A673 (cell line): ENCODE results near the gene IFT25. TPM values are rescaled to one million over a fixed set of nuclear protein-coding genes. Genes with fewer than 3 reads are reported as not detected.

Source experiments
- BruUV-seq: library from RNA; stranded (reverse); fragments of 400-500 nt; replicated peaks from 2 replicates; lab custom pipeline; 2021; lab: Mats Ljungman, UMichigan
- CTCF ChIA-PET: fragments of 300-600 bp; sonication (Branson Sonifier 250); formaldehyde crosslinking; loops from one replicate; lab custom pipeline; 2022; ENCODE audit warnings: antibody characterized with exemption; lab: Charles Lee
- POLR2A ChIA-PET: fragments of 300-600 bp; sonication (Branson Sonifier 250); formaldehyde crosslinking; loops from one replicate; lab custom pipeline; 2022; ENCODE audit warnings: antibody characterized with exemption; ENCODE audit not compliant: low non-redundant PET; lab: Charles Lee
- DNase-seq: peaks from one replicate; pipeline ENCODE4 v3.0.0-alpha.2; 2015; ENCODE audit warnings: low spot score
- H3K27ac ChIP-seq: fragments of 200-600 bp; sonication (generic); 2 replicates; pipeline ENCODE4 v1.5.1; 2016; ENCODE audit warnings: mixed run types, low read depth, mild to moderate bottlenecking, mixed read lengths, antibody characterized with exemption, low read length; ENCODE audit not compliant: poor library complexity, severe bottlenecking
- H3K27me3 ChIP-seq: fragments of 200-600 bp; sonication (generic); replicated peaks from 2 replicates; pipeline ENCODE4 v1.6.1; 2017; ENCODE audit warnings: mixed run types, low read depth, mild to moderate bottlenecking, mixed read lengths, antibody characterized with exemption, low read length; ENCODE audit not compliant: insufficient read depth, poor library complexity
- H3K36me3 ChIP-seq: fragments of 200-600 bp; sonication (generic); 2 replicates; pipeline ENCODE4 v1.6.1; 2016; ENCODE audit warnings: mixed run types, mild to moderate bottlenecking, mixed read lengths, antibody characterized with exemption, low read length; ENCODE audit not compliant: insufficient read depth, poor library complexity, severe bottlenecking
- H3K4me1 ChIP-seq: fragments of 200-600 bp; sonication (generic); 2 replicates; pipeline ENCODE4 v1.6.1; 2017; ENCODE audit warnings: mixed run types, mild to moderate bottlenecking, mixed read lengths, antibody characterized with exemption, low read length; ENCODE audit not compliant: insufficient read depth, poor library complexity, severe bottlenecking
- H3K4me3 ChIP-seq: fragments of 200-600 bp; sonication (generic); 2 replicates; pipeline ENCODE4 v1.5.1; 2016; ENCODE audit warnings: low read depth, mixed run types, mild to moderate bottlenecking, mixed read lengths, low read length; ENCODE audit not compliant: poor library complexity, severe bottlenecking
- H3K9me3 ChIP-seq: fragments of 200-600 bp; sonication (generic); 2 replicates; pipeline ENCODE4 v1.6.1; 2016; ENCODE audit warnings: mixed run types, low read depth, mild to moderate bottlenecking, mixed read lengths, antibody characterized with exemption, low read length; ENCODE audit not compliant: poor library complexity, severe bottlenecking
- CTCF ChIP-seq: fragments of 300-800, 200-600 bp; sonication (generic); conservative IDR thresholded peaks from 2 replicates; pipeline ENCODE4 v1.5.1; 2017; ENCODE audit warnings: low read depth, mild to moderate bottlenecking, antibody characterized with exemption, low read length, moderate library complexity, mixed read lengths
- EZH2 ChIP-seq: fragments of 200-600 bp; sonication (generic); IDR thresholded peaks from 2 replicates; pipeline ENCODE4 v1.6.1; 2017; ENCODE audit warnings: borderline replicate concordance, low read depth, mild to moderate bottlenecking, mixed read lengths, antibody characterized with exemption, low read length; ENCODE audit not compliant: poor library complexity, severe bottlenecking
- intact Hi-C: fragments of 100-400 bp; cut with micrococcal nuclease; formaldehyde crosslinking; loops from one replicate; pipeline ENCODE4 v1.10.0; 2022; ENCODE audit not compliant: unreplicated experiment
- total RNA-seq: library from RNA; stranded (reverse); gene quantifications from 2 replicates; pipeline ENCODE4 v1.2.3, GENCODE V29; 2021

IFT25 gene
- total RNA-seq, 1 experiment from 2014 or later = 41.0 TPM

GRCh38 chr1:53968125-53968513, 22.6 kb upstream of the IFT25 start:
- BruUV-seq = no TSS peak
- intact Hi-C loops = no loop called here
- no peaks in the 10 kb centered on the region for H3K4me1 ChIP-seq
- H3K9me3 ChIP-seq = no peaks in the 10 kb centered on the region
- ChIA-PET POLR2A (no interaction called here), CTCF (no interaction called here)
- no peak overlapping the region for H3K27ac ChIP-seq
- H3K36me3 ChIP-seq = peaks cover 15% of the 10 kb centered on the region
- DNase-seq = no peak
- H3K27me3 ChIP-seq = no peaks in the 10 kb centered on the region
- no peak overlapping the region for H3K4me3 ChIP-seq
- no peak for TF ChIP-seq CTCF
- TF ChIP-seq EZH2 = no peak

- no peaks in the 10 kb centered on the region for H3K4me1 ChIP-seq
- POLR2A ChIA-PET = no interaction called here
- intact Hi-C loops = no loop called here
- peaks cover 15% of the 10 kb centered on the region for H3K36me3 ChIP-seq
- H3K27ac ChIP-seq = no peak overlapping the region
- TF ChIP-seq CTCF (no peak), EZH2 (no peak)
- H3K4me3 ChIP-seq = no peak overlapping the region
- H3K27me3 ChIP-seq = no peaks in the 10 kb centered on the region
- CTCF ChIA-PET = no interaction called here
- no peak for DNase-seq
- no peaks in the 10 kb centered on the region for H3K9me3 ChIP-seq
- no TSS peak for BruUV-seq
Measured at GRCh38 chr1:53967409-53968124, 22.1 kb upstream of the IFT25 start.

- no peak overlapping the region for H3K27ac ChIP-seq
- POLR2A ChIA-PET = no interaction called here
- CTCF ChIA-PET = no interaction called here
- peaks cover 22% of the 10 kb centered on the region for H3K36me3 ChIP-seq
- intact Hi-C loops = no loop called here
- no TSS peak for BruUV-seq
- no peak for TF ChIP-seq CTCF
- no peak for TF ChIP-seq EZH2
- no peaks in the 10 kb centered on the region for H3K9me3 ChIP-seq
- H3K27me3 ChIP-seq = no peaks in the 10 kb centered on the region
- no peaks in the 10 kb centered on the region for H3K4me1 ChIP-seq
- no peak for DNase-seq
- H3K4me3 ChIP-seq = no peak overlapping the region
Measured at GRCh38 chr1:53966794-53967193, 21.3 kb upstream of the IFT25 start.
